Neural cell (in vitro differentiated cells): ENCODE measurements around the gene PPP2R2B.

Experiments used
- CTCF ChIP-seq: fragments of 450-650 bp; IDR thresholded peaks from 2 replicates; pipeline ENCODE4 v1.5.1; 2014; ENCODE audit warnings: antibody characterized with exemption, mild to moderate bottlenecking, moderate library complexity; ENCODE audit not compliant: poor library complexity, severe bottlenecking
- RAD21 ChIP-seq: fragments of 450-650 bp; conservative IDR thresholded peaks from 2 replicates; pipeline ENCODE4 v1.6.1; 2014; ENCODE audit warnings: antibody characterized with exemption, mild to moderate bottlenecking, moderate library complexity

GRCh38 chr5:146756546-146756945 is 122.0 kb downstream of the PPP2R2B start:
- no peak for TF ChIP-seq CTCF
- TF ChIP-seq RAD21 = no peak
